Heart left ventricle (tissue), 16 donors: Measurements from ENCODE around the gene AMFR. TPM values are rescaled to one million over a fixed set of nuclear protein-coding genes. Genes with fewer than 3 reads are reported as not detected.

Experiments
- ATAC-seq, 4 donors: fragments of 200-7000 bp; cut with Tn5 transposase; one replicate each; pipeline ENCODE4 v1.9.1; 2020 to 2022; ENCODE audit warnings: moderate library complexity in 4 of 4, mild to moderate bottlenecking in 3 of 4, moderate number of reproducible peaks in 1 of 4
- DNase-seq, 5 donors: peaks; one replicate each; pipeline ENCODE4 v3.0.0-alpha.2; 2020
- H3K27ac ChIP-seq, 12 donors: fragments of 200-600 bp; sonication (generic) in 4 of 12; one replicate each; pipeline versions ENCODE4 v1.5.0 to v1.8.0; 2016 to 2022; ENCODE audit warnings: mild to moderate bottlenecking in 2 of 12
- H3K27me3 ChIP-seq, 9 donors: fragments of 200-600 bp; sonication (generic) in 2 of 9; one replicate each; pipeline versions ENCODE4 v1.5.1 to v1.8.0; 2016 to 2022; ENCODE audit warnings: mild to moderate bottlenecking in 3 of 9
- H3K36me3 ChIP-seq, 9 donors: fragments of 200-600 bp; sonication (generic) in 2 of 9; one replicate each; pipeline versions ENCODE4 v1.5.0 to v1.8.0; 2018 to 2022; ENCODE audit warnings: mild to moderate bottlenecking in 2 of 9
- H3K4me1 ChIP-seq, 12 donors: fragments of 200-600 bp; sonication (generic) in 4 of 12; one replicate each; pipeline versions ENCODE4 v1.5.0 to v1.8.0; 2016 to 2022; ENCODE audit warnings: mild to moderate bottlenecking in 3 of 12
- H3K4me3 ChIP-seq, 12 donors: fragments of 200-600 bp; sonication (generic) in 4 of 12; one replicate each; pipeline versions ENCODE4 v1.5.0 to v1.8.0; 2017 to 2022; ENCODE audit warnings: mild to moderate bottlenecking in 9 of 12, moderate library complexity in 4 of 12
- H3K9me3 ChIP-seq, 12 donors: fragments of 200-600 bp; sonication (generic) in 4 of 12; one replicate each; pipeline versions ENCODE4 v1.5.0 to v1.8.0; 2016 to 2022; ENCODE audit warnings: mild to moderate bottlenecking in 1 of 12
- POLR2A ChIP-seq, 2 donors: fragments of 450-650 bp; IDR thresholded peaks; one replicate each; pipeline ENCODE4 v1.6.1; 2017; ENCODE audit warnings: antibody characterized with exemption in 2 of 2, mild to moderate bottlenecking in 2 of 2, moderate library complexity in 2 of 2
- WGBS, 4 donors: extraction: QIAGEN DNeasy Blood & Tissue Kit in 2 of 4; methylation state at CpG; one replicate each; pipeline versions ENCODE4 v1.1.5 to v1.1.7; 2013 to 2018; 5-methylcytosine and 5-hydroxymethylcytosine counted together
- intact Hi-C, 10 donors: fragments of 100-400 bp; cut with DNase I; formaldehyde crosslinking; loops; one replicate each; pipeline versions ENCODE4 v1.11.1 to v1.14.2; 2022
- polyA plus RNA-seq, 2 donors: library from polyadenylated mRNA; stranded (reverse); fragments of 200-250 nt; gene quantifications; one replicate each; pipeline ENCODE4 v1.2.3, GENCODE V29; 2013
- total RNA-seq, 9 donors: library from RNA; depleted of rRNA in 2 of 9; stranded (reverse); fragments of >200 nt in 2 of 9; fragmentation: NEBNext Ultra II Directional in 3 of 9; extraction: Animal tissue kit (Norgen Biotek cat#: 25700) in 3 of 9; gene quantifications; one replicate each; pipeline versions ENCODE4 v1.1.0 to v1.2.4, GENCODE V29; 2016 to 2023
- TF ChIP-seq, protein P1 (sequence below), 12 donors: fragments of 200-600 bp; sonication (generic) in 4 of 12; IDR thresholded peaks; one replicate each; pipeline versions ENCODE4 v1.5.0 to v1.8.0; 2018 to 2022; ENCODE audit warnings: antibody characterized with exemption in 12 of 12, mild to moderate bottlenecking in 5 of 12
- donor health status: ischemic (EF 13 %, LVEDD 7.1; RV severe dilation, severe dysfunction).
- donor health status: healthy with polysubstance abuse.
- donor health status: DM: no; HTN: yes; CAD: no.
- donor health status: DM: no; HTN: no; CAD: no.
- donor health status: ischemic (EF 25% LVEDD 6.9; RV normal size, moderate dysfunction).
- donor health status: ischemic (EF 25% LVEDD 5.7; RV mildly dilated, moderate dysfunction).
- donor health status: healthy.
- donor health status: DM: yes; HTN: yes; CAD: no.
- donor health status: ischemic (EF 35%, LVEDD 5.7; RV mildly dilated, moderate dysfunction).
- donor health status: nonischemic (EF 11% LVEDD 7.7; RV severe dilation, severe dysfunction).
- donor health status: DM: yes; HTN: yes; CAD: no.
- donor health status: PGD.
- donor health status: ischemic (EF 29% LVEDD 5.4; RV normal size, mild dysfunction).
- donor health status: nonischemic (EF 23%, LVEDD 6.1; RV moderate dilation, normal function).

Gene AMFR
- total and polyA plus RNA-seq, 11 donors = 26.4 to 146 (median 84.8) TPM

DNA sequence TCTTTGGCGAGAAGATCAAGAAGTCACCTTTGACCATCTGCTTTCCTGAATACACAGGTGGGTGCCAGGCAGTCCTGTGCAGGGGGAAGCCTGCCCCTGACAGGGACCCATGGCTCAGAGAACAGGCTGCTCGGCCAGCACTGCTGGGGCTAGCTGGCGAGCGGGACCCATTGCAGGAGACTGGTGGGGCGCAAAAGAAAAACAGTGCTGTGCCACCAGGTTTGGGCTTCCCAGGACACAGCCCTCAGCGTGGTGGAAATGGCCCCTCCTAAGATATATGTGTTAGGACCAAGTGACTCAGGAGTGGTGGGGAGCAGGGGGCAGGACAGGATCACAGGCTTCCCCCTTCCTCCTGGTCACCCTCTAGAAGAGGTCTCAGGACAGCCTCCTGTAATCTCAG, 73.9 kb downstream of the AMFR start:
- H3K9me3 ChIP-seq = no peaks in the 10 kb centered on the region
- intact Hi-C loops = no loop called here
- no peaks in the 10 kb centered on the region for H3K36me3 ChIP-seq
- TF ChIP-seq, protein P1, sequence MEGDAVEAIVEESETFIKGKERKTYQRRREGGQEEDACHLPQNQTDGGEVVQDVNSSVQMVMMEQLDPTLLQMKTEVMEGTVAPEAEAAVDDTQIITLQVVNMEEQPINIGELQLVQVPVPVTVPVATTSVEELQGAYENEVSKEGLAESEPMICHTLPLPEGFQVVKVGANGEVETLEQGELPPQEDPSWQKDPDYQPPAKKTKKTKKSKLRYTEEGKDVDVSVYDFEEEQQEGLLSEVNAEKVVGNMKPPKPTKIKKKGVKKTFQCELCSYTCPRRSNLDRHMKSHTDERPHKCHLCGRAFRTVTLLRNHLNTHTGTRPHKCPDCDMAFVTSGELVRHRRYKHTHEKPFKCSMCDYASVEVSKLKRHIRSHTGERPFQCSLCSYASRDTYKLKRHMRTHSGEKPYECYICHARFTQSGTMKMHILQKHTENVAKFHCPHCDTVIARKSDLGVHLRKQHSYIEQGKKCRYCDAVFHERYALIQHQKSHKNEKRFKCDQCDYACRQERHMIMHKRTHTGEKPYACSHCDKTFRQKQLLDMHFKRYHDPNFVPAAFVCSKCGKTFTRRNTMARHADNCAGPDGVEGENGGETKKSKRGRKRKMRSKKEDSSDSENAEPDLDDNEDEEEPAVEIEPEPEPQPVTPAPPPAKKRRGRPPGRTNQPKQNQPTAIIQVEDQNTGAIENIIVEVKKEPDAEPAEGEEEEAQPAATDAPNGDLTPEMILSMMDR (IDR thresholded peaks at IDR 0.05) = no peak
- TF ChIP-seq POLR2A (IDR thresholded peaks at IDR 0.05) = no peak
- ATAC-seq = no peak
- H3K4me1 ChIP-seq = peaks cover 0 to 10% (median 8%) of the 10 kb centered on the region in 12 donors
- no peaks in the 10 kb centered on the region for H3K27me3 ChIP-seq
- no peak overlapping the region for H3K4me3 ChIP-seq
- WGBS, 4 donors = 92 to 100% (median 96%) methylated on average over 4 to 6 of the region's 6 CpGs
- peak in 2 of 5 donors; percentile 10 to 21 for DNase-seq
- no peak overlapping the region for H3K27ac ChIP-seq

DNA sequence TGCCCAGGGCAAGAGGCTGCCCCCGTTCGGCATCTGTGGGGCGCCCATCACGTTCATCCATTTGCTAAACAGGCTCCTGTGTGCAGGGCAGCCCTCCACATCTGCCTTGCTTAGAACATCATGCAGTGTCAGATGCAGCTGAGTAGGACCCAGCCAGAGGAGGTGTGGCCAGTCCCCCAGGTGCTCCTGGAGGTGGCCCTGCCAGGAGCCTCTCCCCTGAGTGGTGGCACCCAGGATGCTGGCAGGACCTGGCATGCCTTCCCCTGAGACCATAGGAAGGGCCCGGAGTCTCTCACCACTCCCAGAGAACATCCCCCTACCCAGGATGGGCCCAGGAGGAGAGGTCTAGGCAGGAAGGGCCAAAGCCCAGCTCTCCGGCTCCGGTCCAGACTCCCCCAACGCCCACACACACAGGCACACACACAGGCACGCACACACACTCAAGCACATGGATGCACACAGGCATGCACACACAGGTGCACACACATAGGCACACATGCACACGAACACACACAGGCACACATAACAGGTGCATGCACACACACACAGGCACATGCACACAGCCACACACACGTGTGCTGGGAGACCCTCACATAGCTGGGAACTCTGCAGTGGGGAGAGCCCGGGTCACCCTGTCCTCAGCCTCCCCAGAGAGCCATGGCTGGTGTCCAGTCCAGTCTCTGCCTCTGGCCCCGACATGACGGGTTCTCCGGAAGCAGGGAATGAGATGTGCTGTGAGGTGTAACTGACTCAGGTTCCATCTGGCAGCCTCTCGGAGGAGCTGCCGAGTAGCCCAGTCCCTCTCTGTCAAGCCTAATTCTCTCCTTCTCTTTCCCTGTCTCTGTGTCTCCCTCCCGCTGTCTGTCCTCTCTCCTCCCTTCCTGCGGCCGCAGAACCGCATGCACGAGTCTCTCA, 74.6 kb downstream of the AMFR start:
- DNase-seq (peak in 2 of 5 donors; percentile 16 to 50), ATAC-seq (no peak)
- intact Hi-C loops = no loop called here
- no peak overlapping the region for H3K4me3 ChIP-seq
- 80 to 94% (median 89%) methylated on average over 21 to 22 of the region's 22 CpGs for WGBS, 4 donors
- TF ChIP-seq, protein P1 (IDR thresholded peaks at IDR 0.05) = no peak
- TF ChIP-seq POLR2A (IDR thresholded peaks at IDR 0.05) = no peak
- H3K4me1 ChIP-seq = peaks cover 0 to 4% (median 2%) of the 10 kb centered on the region in 12 donors
- no peaks in the 10 kb centered on the region for H3K36me3 ChIP-seq
- H3K27me3 ChIP-seq = no peaks in the 10 kb centered on the region
- no peak overlapping the region for H3K27ac ChIP-seq
- H3K9me3 ChIP-seq = no peaks in the 10 kb centered on the region

DNA sequence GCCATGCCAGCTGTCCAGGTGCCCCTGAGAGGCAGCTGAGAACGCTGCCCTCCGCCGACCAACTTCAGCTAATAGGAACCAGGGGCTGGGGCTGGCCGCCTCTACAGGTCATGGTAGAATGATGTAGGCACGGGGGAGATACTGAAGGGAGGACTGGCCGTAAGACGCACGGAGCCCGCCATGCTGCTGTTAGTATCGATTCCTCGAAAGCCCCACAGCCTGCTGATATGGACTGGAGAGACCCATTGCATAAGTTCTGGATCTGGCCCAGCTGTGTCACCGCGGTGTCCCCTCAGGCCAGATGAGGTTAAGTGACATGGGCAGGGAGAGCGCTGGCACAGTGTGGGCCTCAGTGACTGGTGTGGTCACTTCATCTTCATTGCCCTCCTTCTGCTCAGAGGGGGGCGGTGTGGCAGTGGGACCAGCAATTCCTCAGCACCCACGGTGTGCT, 75.6 kb downstream of the AMFR start:
- intact Hi-C loops = no loop called here
- DNase-seq = peak in 2 of 5 donors; percentile 9 to 17
- WGBS, 4 donors = 90 to 94% (median 92%) methylated on average over 12 to 16 of the region's 16 CpGs

DNA sequence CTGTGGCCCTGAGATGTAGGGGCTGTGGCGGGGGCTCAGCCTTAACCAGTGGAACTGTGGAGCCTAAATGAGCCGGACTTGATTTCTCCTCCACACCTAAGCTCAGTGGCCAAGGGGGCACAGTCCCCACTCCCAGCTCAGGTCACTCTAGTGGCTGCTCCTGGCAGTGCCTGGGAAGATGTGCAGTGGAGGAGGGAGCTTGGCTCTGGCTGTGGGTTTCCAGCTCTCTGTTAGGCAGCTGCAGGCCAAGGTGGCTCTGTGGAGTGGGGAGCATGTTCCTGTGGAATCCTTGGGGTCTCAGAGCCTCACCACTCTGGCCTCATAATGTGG, 76.3 kb downstream of the AMFR start:
- DNase-seq (peak in 1 of 5 donors; percentile 20), ATAC-seq (no peak)
- Histone ChIP-seq H3K27me3 (no peaks in the 10 kb centered on the region), H3K9me3 (no peaks in the 10 kb centered on the region), H3K4me1 (no peaks in the 10 kb centered on the region), H3K4me3 (no peak overlapping the region), H3K36me3 (peaks cover 0 to 2% (median 0%) of the 10 kb centered on the region in 9 donors), H3K27ac (no peak overlapping the region)
- no peak for TF ChIP-seq POLR2A (IDR thresholded peaks at IDR 0.05)
- TF ChIP-seq, protein P1 (IDR thresholded peaks at IDR 0.05) = no peak
- intact Hi-C loops = no loop called here
- 96 to 100% (median 98%) methylated on average over 1 to 2 of the region's 2 CpGs for WGBS, 4 donors

More for the DNA sequence above, 75.6 kb downstream of the AMFR start:
- no peak for ATAC-seq
- Histone ChIP-seq H3K27me3 (no peaks in the 10 kb centered on the region), H3K36me3 (no peaks in the 10 kb centered on the region), H3K4me3 (no peak overlapping the region), H3K27ac (no peak overlapping the region), H3K4me1 (no peaks in the 10 kb centered on the region), H3K9me3 (no peaks in the 10 kb centered on the region)
- TF ChIP-seq, protein P1 (IDR thresholded peaks at IDR 0.05) = no peak
- no peak for TF ChIP-seq POLR2A (IDR thresholded peaks at IDR 0.05)
